ENCODE measurements around the gene PDLIM7.

- no peak for TF ChIP-seq CTCF (optimal IDR thresholded peaks at IDR 0.05 in 1 of 3, IDR thresholded peaks at IDR 0.05 in 1 of 3, conservative IDR thresholded peaks at IDR 0.05 in 1 of 3; ENCODE audit: extremely low read depth in 1 of 3, insufficient read depth in 2 of 3, low read length in 3 of 3)
- no peak for TF ChIP-seq EZH2 (IDR thresholded peaks at IDR 0.05; ENCODE audit: low read length)
Observed at GRCh38 chr5:177469750-177470525, 27.5 kb downstream of the PDLIM7 start.
